ENCODE measurements around the gene FOXK1.

The FOXK1 gene

DNA sequence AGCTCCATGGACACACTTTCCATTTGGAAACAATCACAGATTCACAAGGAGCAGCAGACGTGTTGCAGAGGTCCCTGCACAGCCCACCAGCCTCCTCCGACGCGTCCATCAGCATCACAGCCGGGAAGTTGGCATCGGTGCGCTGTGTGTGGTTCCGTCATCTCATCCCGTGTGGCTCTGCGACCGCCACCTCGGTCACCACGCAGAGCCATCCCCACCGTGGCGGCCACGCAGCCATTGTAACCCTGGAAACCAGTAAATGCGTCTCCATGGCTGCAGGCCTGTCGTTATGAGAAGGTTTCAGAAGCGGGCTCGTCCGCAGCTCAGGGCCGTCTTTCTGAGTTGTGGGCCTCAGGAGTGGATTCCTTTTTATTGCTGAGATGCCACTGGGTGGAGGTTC, 36.0 kb downstream of the FOXK1 start:
- in situ Hi-C loops (cut with HindIII; ENCODE audit: low sequenced_read_pairs), result no loop called here

DNA sequence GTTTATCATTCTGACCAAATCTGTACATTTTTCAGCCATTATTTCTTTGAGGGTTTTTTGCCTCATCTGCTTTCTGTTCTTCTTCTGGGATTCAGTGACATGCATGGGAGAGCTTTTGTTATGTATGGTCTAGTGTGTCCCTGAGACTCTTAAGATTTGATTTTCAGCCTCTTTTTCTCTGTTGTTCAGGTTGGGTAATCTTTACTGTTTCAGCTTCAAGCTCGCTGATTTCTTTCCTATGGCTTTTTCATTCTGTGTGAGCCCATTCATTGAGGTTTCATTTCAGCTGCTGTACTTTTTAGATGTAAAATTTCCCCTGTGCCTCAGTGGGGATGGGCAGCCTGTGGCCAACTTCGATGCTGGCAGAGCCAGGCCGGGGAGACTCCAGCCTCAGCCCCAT, 38.1 kb downstream of the FOXK1 start:
- in situ Hi-C loops (cut with HindIII; ENCODE audit: low sequenced_read_pairs), result no loop called here

DNA sequence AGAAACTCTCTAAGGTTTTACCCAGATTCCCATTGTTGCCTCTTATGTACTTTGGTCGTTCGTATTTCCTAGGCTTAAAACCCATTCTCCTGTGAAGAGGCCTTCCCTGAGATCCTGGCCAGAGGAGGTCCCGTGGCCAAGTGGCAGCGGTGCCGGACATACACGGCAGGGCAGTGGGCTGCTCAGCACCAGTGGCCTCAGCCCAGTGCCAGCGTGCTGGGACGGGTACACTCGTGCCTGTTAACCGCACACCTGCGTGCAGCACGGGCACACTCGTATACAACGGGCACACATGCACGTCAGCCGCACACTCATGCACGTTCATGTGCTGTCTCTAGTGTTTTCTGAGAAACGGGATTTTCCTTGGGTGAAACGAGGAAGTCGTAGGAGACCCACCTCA, 40.2 kb downstream of the FOXK1 start:
- in situ Hi-C loops (cut with HindIII; ENCODE audit: low sequenced_read_pairs), result no loop called here

DNA sequence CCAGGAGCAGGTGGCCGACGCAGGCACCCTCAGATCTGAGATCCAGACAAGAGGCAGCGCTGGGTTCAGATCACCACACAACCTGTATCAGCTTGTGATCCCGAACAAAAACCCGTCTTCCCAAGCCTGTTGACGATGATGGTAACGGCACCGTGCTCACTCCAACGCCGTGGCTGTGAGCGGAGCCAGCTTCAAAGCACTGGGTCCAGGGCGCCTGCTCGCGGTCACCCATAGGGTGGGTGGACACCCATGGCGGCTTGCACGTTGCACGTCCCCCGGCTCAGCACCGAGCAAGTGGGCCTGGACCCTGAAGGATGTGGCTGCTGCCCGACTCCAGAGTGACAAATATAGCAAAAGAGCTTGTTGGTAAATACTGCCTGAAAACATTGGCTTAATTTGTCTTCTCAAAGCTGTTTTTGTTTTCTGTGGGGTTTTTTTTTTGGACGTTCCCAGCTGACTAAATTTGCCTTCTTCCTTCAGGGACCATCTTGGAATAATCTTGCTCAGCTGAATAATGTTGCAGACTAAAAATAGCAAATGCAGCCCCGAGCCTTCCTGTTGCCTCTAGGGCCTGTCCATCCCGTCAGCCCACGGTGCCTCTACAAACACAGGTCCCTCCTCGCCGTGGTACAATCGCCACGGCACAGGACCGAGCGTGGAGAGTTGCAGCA, 41.0 kb downstream of the FOXK1 start:
- in situ Hi-C loops (cut with HindIII; ENCODE audit: low sequenced_read_pairs), result no loop called here

DNA sequence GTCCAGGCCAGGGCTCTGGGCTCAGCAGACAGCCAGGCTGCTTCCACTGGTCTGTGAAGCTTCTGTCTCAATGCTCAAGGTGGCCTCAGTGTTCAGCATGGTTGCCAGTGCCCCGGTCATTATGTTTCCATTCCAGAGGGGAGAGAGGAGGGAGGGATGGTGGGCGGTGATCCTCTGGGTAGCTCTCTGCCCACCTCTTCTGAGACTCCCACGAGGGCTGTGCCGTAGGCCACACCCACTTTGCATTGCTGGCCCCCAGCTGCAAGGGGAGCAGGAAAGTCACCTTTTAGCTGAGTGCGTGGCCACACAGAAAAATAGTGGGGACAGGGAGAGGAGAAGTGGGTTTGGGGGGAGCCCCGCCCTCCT, 42.5 kb downstream of the FOXK1 start:
- in situ Hi-C loops (cut with HindIII; ENCODE audit: low sequenced_read_pairs), result no loop called here

DNA sequence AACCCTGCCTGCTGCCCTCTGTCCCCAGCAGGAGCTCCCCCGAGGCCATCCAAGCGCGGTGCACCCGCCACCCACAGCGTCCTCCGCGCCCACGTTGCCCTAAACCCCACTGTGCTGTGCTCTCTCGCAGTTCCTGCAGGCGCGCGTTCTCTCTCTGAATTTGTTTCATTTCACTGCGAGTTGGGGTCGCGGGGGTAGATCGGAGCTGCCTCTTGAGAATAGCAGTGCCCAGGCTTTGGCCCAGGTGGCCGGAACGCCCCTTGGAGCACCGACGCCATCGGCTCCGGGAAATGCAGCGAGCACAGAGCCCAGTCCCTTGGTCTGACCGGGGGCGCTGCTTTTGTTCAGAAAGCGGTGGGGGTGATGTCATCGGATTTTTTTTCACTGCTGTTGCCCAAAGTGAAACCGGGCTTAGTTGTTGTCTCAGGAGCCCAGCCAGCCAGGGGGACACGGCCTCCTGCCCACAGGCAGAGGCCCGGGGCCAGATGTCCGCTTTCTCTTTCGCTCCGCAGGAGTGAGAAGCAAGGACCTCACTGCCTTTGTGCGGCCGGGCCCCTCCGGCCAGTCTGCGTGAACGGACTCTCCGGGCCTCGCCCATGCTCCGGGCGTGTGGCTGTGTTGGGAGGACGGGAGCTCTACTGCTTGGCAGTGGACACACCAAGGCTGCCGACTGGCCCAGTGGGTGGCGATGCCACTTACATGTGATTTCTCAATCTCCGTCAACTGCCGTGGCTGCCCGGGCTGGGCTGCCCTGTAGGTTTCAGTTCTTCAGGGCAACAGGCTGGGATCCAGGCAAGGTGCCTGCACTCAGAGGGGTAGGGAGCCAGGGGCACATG, 43.1 kb downstream of the FOXK1 start:
- in situ Hi-C loops (cut with HindIII; ENCODE audit: low sequenced_read_pairs), result no loop called here

DNA sequence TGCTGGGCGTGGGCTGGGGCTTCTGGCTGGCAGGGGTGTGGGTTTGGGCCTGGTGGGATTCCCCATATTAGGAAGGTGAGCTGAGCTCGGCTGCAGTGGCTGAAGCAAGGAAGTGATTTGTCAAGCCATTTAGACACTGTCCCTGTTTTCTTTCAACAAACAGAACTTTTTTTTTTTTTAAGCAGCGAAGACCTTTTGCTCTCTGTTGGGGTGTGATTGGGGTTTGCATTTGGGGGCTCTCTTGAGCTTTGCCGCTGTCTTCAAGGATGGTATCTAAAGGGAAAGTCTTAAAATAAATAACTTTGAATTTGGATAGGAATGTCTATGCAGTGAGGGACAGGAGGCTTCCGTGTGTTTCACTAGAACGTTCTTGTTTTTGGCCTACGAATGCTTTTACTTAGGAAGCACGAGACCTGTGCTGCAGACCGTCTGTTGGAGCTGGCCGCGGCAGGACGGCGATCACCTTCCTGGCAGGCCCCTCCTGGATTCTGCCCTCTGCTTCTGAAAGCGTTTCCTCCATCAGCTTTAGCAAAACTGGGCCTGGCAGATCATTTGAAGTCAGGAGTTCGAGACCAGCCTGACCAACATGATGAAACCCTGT, 43.9 kb downstream of the FOXK1 start:
- in situ Hi-C loops (cut with HindIII; ENCODE audit: low sequenced_read_pairs), result no loop called here

DNA sequence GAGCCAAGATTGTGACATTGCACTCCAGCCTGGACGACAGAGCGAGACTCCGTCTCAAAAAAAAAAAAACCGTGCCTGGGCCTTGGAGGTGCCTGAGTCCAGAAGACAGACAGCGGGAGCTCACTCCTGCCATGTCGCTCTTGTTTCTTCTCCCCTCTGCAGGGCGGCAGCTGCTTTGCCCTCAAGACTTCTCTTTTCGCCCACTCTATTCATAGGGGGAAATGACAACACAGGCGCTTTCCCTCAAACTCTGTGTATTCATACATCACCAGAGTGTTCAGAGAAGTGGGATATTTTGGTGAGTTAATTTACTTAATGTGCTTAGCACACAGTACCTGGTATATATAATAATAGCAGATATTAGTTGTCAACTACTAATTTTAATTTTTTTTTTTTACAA, 44.5 kb downstream of the FOXK1 start:
- in situ Hi-C loops (cut with HindIII; ENCODE audit: low sequenced_read_pairs), result no loop called here

DNA sequence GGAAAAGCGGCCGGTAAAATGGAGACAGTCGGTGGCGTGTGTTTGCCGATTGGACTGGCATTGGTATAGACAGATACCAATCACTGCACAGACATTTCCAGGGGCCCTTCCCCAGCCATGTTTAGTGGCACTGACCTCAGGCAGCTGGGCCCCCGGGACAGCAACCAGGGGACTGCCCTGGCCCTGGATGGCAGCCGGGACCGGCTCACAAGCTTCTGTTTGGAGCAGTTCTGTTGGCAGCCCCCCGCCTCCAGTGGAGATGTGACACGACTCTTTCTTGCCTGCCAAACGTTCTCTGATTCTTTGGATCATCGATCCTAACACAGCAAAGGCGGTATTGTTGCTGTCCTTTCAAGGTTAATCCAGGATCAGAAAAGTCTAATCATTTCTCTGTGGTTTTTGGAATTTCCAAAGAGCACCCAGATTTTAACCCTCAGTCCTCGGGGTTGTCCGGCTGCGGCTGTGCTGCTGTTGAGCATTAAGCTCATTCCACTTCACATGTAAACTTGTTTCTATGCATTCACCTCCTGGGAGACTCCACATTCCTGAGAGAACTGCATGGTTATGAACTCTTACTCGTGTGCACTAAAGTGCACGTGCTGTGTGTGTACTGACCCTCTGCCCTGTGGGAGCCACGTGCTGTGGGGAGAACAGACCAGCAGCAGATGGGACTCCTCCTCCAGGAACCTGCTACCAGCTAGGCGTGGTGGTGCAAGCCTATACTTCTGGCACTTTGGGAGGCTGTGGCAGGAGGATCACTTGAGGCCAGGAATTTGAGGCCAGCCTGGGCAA, 46.0 kb downstream of the FOXK1 start:
- in situ Hi-C loops (cut with HindIII; ENCODE audit: low sequenced_read_pairs), result no loop called here

DNA sequence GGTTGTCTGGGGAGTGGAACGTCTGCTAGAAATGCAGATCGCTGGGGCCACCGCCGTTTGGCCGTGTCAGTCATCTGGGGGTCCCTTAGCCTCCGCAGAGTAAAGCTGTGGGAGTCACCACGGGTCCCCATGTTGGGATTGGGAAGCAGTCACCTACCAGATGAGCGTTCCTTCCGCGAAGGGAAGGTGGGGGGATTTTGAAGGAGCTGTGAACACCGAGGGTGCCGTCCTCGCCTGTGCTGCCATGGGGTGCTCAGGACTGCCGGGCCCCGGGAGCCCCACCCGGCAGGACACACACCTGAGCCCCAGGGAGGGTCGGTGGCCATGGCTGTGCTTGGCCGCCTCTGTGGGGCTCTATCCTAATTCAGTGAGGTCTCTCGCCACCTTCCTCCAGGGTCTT, 47.2 kb downstream of the FOXK1 start:
- in situ Hi-C loops (cut with HindIII; ENCODE audit: low sequenced_read_pairs), result no loop called here

DNA sequence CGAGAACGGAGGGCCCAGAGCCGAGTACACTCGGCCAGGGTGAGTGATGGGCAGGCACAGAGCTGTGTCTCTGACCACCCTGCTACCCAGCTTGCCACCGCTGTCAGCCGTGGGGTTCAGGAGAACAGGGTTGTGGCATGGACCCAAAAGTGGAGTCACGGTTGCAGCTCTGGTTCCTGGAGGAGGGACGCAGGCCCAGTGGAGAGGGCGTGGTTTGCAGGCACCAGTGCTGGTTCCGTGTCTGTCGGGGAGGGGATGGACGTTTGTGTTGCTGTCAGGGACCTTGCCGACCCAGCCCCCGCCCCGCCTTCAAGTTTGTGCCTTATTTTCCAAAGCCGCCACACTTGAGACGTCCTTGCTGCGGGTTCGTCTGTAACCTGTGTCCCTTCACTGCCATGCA, 48.2 kb downstream of the FOXK1 start:
- in situ Hi-C loops (cut with HindIII; ENCODE audit: low sequenced_read_pairs), result no loop called here

DNA sequence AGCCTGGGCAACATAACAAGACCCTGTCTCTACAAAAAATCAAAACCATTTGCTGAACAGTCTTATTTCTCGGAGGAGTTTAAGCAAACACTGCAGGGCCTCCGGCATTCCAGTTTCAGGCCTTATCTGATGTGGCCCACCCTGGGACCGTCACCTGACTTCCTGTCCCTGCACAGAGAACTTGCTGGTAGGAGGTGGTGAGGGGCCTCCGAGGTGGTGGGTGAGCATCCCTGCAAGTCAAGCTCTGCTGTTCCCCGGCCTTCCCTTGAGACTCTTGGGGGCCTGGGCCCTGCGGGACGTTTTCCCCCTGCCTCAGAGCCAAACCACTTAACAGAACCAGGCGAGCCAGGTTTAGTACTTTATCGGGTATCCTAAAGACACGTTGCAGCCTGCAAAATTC, 48.9 kb downstream of the FOXK1 start:
- in situ Hi-C loops (cut with HindIII; ENCODE audit: low sequenced_read_pairs), result no loop called here

DNA sequence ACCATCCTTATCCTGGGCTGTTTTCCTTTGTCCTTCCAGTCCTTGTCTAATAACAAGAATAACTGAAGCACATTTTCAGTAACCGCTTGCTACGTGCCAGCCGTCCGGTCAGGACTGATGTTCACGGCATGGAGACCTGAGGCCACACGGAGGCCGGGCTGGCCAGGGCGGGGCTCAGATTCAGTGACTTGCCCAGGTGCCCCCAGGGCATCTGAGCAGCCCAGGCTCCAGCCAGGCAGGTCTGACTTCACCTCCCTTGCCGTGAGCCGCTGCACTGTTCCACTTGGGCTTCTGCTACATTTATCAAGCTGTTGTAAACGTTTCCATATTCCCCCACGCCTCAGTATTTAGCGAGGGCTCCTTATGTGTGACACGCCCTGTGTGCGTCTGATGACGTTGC, 49.7 kb downstream of the FOXK1 start:
- in situ Hi-C loops (cut with HindIII; ENCODE audit: low sequenced_read_pairs), result no loop called here

DNA sequence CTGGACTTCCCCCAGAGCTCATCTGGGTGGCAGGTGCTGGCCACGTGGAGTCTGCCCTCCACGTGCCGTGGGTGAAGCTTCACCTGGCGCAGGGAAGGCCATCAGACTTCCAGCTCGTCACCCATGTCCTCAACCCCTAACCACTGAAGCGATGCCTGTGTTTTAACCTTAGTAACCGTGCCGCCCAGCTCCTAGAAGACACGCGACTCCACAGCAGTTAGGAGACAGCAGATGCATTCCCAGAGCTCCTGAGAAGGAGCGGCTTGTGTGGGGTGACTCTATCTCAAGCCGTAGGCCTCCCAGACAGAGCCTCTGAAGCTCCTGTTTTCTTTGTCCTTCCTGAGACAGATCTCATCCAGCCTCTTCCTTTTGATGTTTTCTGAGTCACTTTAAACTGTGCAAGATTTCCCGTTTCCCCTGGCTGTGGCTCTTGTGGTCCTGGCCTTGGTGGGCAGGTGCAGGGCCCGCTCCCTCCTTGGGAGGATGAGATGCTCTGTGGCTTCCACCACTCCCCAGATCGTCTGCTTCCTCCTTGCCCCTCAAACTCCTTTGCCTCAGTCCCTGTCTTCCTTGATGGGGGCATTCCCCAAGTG, 51.9 kb downstream of the FOXK1 start:
- in situ Hi-C loops (cut with HindIII; ENCODE audit: low sequenced_read_pairs), result no loop called here

DNA sequence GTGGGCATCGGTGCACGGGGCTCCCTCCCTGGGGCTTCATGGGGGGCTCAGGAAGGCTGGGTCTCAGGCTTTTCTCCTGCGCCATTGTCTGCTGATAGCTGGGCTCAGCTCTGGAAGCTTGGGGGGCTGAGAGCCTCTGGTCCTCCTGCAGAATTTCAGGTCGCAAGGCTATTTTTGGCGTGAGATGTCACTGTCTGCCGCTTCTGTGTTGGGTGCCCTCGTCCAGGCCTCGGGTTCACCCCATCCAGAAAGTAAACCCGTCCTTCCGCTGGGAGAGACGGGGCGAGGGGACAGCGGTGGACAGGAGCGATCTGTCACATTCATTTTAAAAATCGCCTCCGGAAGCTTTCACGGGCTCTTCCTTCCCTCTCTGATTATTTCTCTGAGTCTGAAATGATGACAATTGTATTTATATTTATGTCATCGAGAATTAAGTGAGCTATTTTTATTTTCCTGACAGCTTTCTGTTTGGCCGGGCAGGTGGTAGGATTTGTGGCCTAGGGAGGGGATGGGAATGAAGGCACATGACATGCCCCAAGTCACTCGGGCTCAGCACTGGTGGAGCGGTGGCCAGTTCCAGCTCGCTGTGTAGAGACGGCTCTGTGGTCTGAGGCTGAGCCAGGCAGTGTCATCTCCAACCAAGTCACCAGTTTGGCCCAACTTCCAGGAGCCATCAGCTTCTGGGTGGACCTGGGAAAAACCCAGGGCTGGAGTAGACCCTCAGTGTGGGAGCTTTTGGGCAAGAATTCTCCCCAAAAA, 52.7 kb downstream of the FOXK1 start:
- in situ Hi-C loops (cut with HindIII; ENCODE audit: low sequenced_read_pairs), result no loop called here

DNA sequence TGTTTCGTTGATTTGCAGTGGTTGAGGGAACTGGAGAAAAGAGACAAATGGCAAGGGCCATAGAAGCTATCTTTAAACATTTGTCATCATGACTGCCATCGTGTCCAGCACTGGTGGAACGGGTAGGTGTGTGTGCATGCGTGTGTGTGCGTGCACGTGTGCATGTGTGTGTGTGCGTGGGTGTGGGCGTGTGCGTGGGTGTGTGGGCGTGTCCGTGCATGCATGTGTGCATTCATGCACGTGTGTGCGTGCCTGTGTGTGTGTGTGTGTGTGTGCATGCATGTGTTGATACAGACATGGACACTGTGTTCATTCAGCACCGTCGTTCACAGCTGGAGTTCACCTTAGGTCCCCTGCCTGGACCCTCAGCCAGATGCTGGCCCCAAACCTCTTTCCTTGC, 55.2 kb downstream of the FOXK1 start:
- in situ Hi-C loops (cut with HindIII; ENCODE audit: low sequenced_read_pairs), result no loop called here

DNA sequence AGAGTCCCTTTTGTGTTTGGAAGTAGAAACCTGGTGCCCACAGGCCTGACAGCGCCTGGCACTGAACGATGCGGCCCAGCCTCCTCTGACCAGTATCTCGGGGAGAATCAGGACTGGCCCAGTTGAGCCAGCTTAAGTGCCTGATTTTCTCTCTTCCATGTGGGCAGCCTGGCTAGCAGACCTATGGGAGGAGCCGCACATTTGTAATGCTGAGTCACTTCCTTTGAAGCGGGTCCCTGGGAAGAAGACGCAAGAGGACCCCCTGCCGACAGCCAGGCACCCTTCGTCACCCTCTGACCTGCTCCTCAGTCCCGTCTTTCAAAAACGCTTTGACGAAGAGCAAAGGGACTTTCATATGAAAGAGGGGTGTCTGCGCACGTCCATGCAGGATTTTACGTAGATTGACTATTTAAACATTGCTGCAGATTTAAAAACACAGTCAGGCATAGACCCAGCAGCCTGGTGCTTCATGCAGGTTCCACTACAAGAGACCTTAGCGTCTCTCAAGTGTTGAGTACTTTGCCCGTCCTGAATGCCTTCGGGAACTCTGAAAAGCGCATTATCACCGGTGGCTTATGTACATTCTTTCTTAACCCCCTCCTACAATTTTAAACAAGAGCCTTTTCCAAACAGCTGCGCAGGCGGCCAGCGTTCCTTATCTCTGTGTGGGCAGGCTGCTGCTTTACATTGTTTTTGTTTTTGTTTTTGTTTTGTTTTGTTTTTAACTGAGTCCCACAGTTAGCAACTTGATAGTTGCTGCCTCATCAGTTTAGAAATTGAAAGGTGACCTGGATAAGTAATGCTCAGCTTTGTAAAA, 56.8 kb downstream of the FOXK1 start:
- in situ Hi-C loops (cut with HindIII; ENCODE audit: low sequenced_read_pairs), result no loop called here

DNA sequence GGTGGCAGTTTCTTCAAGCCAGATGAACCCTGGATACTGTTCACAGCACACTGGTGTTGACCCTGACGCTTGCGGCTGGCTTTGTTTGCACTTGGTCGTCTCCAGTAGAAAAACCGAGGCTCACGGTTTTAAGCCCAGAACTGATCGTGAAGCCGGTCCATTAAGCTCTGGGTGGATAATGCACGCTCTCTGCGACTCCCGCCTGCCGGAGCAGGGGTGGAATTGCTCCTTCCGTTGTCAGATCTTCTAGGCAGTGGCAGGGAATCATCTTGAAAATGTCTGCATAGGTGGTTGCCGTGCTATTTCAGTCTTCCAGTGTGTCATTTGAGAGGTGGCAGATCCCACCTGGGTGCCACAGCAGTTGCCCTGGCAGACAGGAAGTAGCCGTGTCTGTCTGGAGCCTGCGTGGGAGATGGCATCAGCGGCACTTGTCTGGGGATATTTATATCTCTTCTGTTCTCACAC, 57.5 kb downstream of the FOXK1 start:
- in situ Hi-C loops (cut with HindIII; ENCODE audit: low sequenced_read_pairs), result no loop called here

DNA sequence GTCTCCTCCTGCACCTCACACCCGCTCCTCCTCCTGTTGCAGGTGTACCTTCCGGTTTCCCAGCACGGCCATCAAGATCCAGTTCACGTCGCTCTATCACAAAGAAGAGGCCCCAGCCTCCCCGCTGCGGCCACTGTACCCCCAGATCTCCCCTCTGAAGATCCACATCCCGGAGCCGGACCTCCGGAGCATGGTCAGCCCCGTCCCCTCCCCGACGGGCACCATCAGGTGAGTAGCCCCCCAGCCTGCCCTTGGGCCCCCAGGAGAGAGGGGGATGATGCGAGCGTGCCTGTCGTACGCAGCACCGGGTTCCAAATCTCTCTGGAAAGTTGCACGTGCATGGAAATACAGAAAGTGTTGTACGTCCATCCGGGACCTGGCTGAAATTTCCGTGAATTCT, 58.7 kb downstream of the FOXK1 start:
- in situ Hi-C loops (cut with HindIII; ENCODE audit: low sequenced_read_pairs), result no loop called here
